BE2C (cell line): Measurements from ENCODE around the gene PFKL.

Experiments
- DNase-seq: peaks from one replicate; pipeline ENCODE4 v3.0.0-alpha.2; 2020
- H3K27me3 ChIP-seq: fragments of 250-450 bp; sonication (Bioruptor Pico); 2 replicates; pipeline ENCODE4 v1.5.1; 2020; ENCODE audit warnings: mild to moderate bottlenecking
- H3K36me3 ChIP-seq: fragments of 250-450 bp; sonication (Bioruptor Pico); 2 replicates; pipeline ENCODE4 v1.5.1; 2020; ENCODE audit warnings: mild to moderate bottlenecking
- H3K4me1 ChIP-seq: fragments of 250-450 bp; sonication (Bioruptor Pico); 2 replicates; pipeline ENCODE4 v1.5.1; 2020
- H3K4me3 ChIP-seq: 2 replicates; pipeline ENCODE4 v1.5.1; 2011; ENCODE audit warnings: low read depth, low read length
- H3K9me3 ChIP-seq: fragments of 250-450 bp; sonication (Bioruptor Pico); 2 replicates; pipeline ENCODE4 v1.5.1; 2020
- CTCF ChIP-seq: IDR thresholded peaks from 2 replicates; pipeline ENCODE4 v1.5.1; 2012; ENCODE audit warnings: mild to moderate bottlenecking, low read depth, low read length

The PFKL gene

DNA sequence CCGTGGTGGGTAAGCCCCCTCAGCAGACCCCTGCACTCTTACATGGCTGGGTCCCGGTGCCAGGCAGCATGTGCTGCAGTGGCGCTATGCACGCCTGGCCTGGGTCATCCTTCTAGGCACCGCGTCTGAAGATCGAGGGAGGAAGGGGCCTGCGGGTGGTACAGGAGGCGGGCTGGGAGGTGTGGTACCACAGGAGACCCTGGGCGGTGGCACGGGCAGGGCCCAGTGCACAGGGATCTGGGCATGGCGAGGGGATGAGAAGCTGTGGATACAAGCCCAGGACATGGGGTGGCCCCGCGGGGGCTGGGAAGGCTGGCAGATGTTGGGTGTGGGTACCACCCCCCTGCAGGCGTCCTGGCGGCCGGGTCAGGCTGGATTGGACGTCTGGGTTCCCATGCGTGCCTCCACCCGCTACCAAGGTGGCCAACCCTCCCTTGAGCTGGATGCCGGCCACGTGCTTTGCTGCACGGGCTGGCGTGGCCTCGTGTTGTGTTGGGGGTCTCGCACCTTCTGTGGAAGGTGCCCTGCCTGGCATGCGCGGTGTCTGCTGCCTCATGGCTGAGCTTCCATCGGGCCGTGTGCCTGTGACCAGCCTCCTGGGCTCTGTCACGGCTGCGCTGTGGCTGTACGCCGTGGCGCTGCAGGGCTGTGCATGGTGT lies 19.7 kb downstream of the PFKL start:
- no peak for TF ChIP-seq CTCF
- no peak for DNase-seq
- H3K9me3 ChIP-seq, result no peaks in the 10 kb centered on the region
- no peaks in the 10 kb centered on the region for H3K4me1 ChIP-seq
- H3K36me3 ChIP-seq, result no peaks in the 10 kb centered on the region
- no peak overlapping the region for H3K4me3 ChIP-seq
- no peaks in the 10 kb centered on the region for H3K27me3 ChIP-seq

DNA sequence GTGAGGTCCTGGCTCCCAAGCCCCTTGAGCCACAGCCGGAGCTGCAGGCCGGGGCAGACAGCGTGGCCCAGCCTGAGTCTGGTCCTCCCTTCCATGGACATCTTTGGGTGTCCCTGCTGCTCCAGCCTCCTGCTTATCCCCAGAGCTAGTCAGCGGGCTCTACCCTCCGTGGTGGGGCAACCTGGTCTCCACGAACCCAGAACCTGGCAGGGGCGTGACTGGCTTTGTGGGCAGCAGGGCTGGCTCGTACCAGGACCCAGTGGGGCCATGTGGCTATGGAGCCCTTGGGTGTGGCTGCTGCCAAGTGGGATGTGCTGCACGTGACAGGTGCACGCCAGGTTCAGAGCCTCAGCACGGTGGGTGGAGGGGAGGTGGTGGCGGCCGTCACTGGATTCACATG lies 21.0 kb downstream of the PFKL start:
- no peak for TF ChIP-seq CTCF
- H3K36me3 ChIP-seq, result no peaks in the 10 kb centered on the region
- no peaks in the 10 kb centered on the region for H3K4me1 ChIP-seq
- H3K9me3 ChIP-seq, result no peaks in the 10 kb centered on the region
- DNase-seq, result no peak
- no peak overlapping the region for H3K4me3 ChIP-seq
- H3K27me3 ChIP-seq, result no peaks in the 10 kb centered on the region

DNA sequence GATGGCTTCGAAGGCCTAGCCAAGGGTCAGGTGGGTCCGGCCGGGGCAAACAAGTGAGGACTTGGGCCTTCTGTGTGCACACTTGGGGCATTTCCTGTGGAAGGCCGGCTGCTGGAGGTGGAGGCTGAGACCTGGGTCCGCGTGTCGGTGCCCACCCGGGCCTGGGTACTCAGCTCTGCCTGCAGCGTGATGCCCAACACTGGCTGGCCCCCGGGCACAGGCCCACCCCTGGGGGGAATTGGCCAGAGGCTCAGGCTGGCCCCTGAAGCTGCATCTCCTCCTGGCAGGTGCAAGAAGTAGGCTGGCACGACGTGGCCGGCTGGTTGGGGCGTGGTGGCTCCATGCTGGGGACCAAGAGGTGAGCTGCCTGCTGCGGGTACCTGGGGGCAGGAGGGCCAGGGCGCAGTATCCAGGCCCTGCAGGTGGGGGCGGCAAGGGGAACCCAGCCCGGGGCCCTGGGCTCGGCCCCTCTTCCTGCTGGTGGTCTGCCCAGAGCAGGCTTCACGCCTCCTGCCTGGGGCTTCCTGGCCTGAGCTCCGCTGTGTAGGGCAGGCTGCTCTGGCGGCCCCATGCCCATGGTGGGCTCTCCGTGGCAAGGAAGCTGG lies 22.1 kb downstream of the PFKL start:
- H3K4me3 ChIP-seq, result no peak overlapping the region
- H3K27me3 ChIP-seq, result no peaks in the 10 kb centered on the region
- H3K36me3 ChIP-seq, result peaks cover 4% of the 10 kb centered on the region; the same call in 1 of the 2 replicates
- no peak for DNase-seq
- no peak for TF ChIP-seq CTCF
- peaks cover 2% of the 10 kb centered on the region for H3K4me1 ChIP-seq
- H3K9me3 ChIP-seq, result no peaks in the 10 kb centered on the region

- no peak overlapping the region for H3K4me3 ChIP-seq
- no peak for DNase-seq
- no peak for TF ChIP-seq CTCF
- no peaks in the 10 kb centered on the region for H3K9me3 ChIP-seq
- H3K36me3 ChIP-seq, result peaks cover 4% of the 10 kb centered on the region; the same call in 1 of the 2 replicates
- peaks cover 5% of the 10 kb centered on the region for H3K4me1 ChIP-seq
- H3K27me3 ChIP-seq, result no peaks in the 10 kb centered on the region
Observed at GRCh38 chr21:44322621-44323325, 22.9 kb downstream of the PFKL start.

GRCh38 chr21:44323591-44323990 lies 23.7 kb downstream of the PFKL start:
- Histone ChIP-seq H3K4me3 (no peak overlapping the region), H3K9me3 (no peaks in the 10 kb centered on the region), H3K27me3 (no peaks in the 10 kb centered on the region), H3K36me3 (peaks cover 4% of the 10 kb centered on the region; the same call in 1 of the 2 replicates), H3K4me1 (peaks cover 10% of the 10 kb centered on the region)
- DNase-seq, result no peak
- TF ChIP-seq CTCF, result no peak
